GM13977 (cell line): ENCODE data around the gene IDH1.

ENCODE experiments used
- DNase-seq: peaks from one replicate; pipeline ENCODE4 v3.0.0; 2012; ENCODE audit warnings: low spot score
- in situ Hi-C: fragments of 300-500 bp; cut with MboI; formaldehyde crosslinking; loops from one replicate; pipeline ENCODE4 v1.12.0; 2022; ENCODE audit warnings: low sequenced_read_pairs, low pct_unique_long_range_greater_than_20kb, mixed read lengths, inconsistent platforms; ENCODE audit not compliant: unreplicated experiment
- TF ChIP-seq, protein P1 (sequence below): IDR thresholded peaks from 2 replicates; pipeline ENCODE4 v1.5.1; 2012; ENCODE audit warnings: mild to moderate bottlenecking, control low read depth; ENCODE audit not compliant: insufficient read depth; ENCODE audit errors: extremely low read depth, missing control alignments

The IDH1 gene

DNA sequence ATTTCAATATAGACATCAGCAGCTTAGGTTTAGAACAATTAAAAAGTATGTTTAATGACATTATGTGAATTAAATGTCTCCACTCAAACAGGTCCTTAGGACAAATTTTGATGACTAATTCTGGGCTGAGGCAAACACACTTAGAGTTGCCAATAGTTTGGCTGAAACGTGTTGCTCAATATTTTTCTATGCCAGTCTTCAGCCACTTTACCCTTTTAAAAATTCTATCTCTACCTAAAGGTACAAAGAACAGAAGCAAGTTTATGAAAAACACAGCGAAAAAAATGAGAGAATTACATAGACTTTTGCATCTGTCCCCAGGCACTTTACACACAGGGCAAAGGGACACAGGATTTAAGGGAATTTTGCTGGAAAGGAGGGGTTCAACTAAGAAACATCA is 4.5 kb downstream of the IDH1 start:
- in situ Hi-C loops: no loop called here
- TF ChIP-seq, protein P1, sequence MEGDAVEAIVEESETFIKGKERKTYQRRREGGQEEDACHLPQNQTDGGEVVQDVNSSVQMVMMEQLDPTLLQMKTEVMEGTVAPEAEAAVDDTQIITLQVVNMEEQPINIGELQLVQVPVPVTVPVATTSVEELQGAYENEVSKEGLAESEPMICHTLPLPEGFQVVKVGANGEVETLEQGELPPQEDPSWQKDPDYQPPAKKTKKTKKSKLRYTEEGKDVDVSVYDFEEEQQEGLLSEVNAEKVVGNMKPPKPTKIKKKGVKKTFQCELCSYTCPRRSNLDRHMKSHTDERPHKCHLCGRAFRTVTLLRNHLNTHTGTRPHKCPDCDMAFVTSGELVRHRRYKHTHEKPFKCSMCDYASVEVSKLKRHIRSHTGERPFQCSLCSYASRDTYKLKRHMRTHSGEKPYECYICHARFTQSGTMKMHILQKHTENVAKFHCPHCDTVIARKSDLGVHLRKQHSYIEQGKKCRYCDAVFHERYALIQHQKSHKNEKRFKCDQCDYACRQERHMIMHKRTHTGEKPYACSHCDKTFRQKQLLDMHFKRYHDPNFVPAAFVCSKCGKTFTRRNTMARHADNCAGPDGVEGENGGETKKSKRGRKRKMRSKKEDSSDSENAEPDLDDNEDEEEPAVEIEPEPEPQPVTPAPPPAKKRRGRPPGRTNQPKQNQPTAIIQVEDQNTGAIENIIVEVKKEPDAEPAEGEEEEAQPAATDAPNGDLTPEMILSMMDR: no peak
- DNase-seq: no peak

DNA sequence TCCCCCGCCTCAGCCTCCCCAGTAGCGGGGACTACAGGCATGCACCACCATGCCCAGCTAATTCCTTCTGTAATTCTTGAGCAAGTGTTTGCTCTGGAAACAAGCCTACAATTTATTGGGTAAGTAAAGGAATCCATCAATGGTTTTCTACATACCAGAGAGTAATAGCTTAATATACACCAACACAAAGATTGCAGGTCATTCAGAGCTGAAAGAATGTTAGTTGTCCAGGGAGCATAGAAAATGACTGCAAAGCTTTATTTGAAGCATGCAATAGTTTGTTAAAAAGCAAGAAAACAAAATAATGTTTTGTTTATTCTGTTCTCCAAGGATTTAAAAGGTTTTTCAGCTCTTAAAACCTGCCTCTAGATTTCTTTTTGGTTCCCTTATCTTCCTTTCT is 5.6 kb downstream of the IDH1 start:
- in situ Hi-C loops: no loop called here
- TF ChIP-seq, protein P1: no peak
- no peak for DNase-seq

GRCh38 chr2:208248601-208249000 is 6.3 kb downstream of the IDH1 start:
- TF ChIP-seq, protein P1: no peak
- no peak for DNase-seq
- in situ Hi-C loops: no loop called here

DNA sequence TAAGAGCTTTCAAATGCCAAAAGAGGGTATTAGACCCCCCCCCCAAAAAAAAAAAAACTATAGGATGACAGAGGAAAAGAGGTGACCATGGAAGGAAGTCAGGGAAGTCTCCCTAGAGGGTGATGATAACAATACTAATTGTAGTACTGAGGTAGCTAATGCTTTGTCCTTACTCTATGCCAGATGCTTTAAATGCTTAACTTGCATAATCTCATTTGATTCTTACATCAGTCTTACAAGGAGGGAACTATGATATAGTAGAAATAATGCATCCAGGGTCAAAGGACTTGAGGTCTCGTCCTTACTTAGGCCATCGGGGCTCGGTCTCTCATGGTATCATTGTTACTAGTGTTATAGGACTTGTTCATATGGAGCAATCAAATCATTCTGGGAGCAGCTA is 9.1 kb downstream of the IDH1 start:
- no peak for DNase-seq
- in situ Hi-C loops: no loop called here
- TF ChIP-seq, protein P1: no peak

- TF ChIP-seq, protein P1: no peak
- in situ Hi-C loops: no loop called here
- DNase-seq: no peak
Observed at GRCh38 chr2:208244422-208244821, 10.4 kb downstream of the IDH1 start.

DNA sequence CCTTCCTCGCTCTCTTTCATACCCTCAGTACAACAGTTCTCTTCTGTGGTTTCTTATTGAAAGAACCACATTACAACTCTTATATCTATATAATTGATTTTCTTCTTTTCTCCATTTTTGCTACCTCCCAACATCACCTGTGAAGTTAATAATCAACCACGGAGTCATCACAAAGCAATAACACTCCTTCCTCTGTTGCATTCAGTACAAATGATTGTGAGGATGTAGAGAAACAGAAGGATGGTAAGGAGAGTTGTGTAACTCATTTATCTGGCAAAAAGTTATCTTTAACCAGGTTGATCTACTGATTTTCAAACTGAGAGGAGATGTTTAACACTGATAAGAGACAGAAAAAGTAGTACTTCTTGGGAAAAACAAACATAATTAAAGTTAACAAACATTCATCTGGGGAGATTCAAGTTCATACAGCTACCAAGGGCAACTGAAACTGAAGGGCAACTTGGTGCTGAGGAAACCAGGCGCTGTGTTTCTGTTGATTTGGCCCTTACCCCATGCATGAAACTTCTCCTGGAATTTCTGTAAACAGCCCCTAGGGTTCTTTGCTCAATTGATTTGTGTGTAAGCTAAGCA is 14.2 kb downstream of the IDH1 start:
- DNase-seq: no peak
- TF ChIP-seq, protein P1: no peak
- in situ Hi-C loops: no loop called here
